B cell (primary cell): ENCODE data around the gene SYNJ2.

Source experiments
- EZH2 ChIP-seq: IDR thresholded peaks from 2 replicates; pipeline ENCODE4 v1.6.1; 2012; ENCODE audit warnings: borderline replicate concordance, low read depth, mild to moderate bottlenecking, moderate library complexity, low read length; ENCODE audit not compliant: insufficient read depth, poor library complexity, severe bottlenecking
- TF ChIP-seq, protein P1 (sequence below): fragments of 200-600 bp; IDR thresholded peaks from one replicate; pipeline ENCODE4 v1.8.0; 2022; ENCODE audit warnings: antibody characterized with exemption, mild to moderate bottlenecking

- TF ChIP-seq, protein P1, sequence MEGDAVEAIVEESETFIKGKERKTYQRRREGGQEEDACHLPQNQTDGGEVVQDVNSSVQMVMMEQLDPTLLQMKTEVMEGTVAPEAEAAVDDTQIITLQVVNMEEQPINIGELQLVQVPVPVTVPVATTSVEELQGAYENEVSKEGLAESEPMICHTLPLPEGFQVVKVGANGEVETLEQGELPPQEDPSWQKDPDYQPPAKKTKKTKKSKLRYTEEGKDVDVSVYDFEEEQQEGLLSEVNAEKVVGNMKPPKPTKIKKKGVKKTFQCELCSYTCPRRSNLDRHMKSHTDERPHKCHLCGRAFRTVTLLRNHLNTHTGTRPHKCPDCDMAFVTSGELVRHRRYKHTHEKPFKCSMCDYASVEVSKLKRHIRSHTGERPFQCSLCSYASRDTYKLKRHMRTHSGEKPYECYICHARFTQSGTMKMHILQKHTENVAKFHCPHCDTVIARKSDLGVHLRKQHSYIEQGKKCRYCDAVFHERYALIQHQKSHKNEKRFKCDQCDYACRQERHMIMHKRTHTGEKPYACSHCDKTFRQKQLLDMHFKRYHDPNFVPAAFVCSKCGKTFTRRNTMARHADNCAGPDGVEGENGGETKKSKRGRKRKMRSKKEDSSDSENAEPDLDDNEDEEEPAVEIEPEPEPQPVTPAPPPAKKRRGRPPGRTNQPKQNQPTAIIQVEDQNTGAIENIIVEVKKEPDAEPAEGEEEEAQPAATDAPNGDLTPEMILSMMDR = no peak
- TF ChIP-seq EZH2 = no peak
Measured at GRCh38 chr6:158042245-158042798, 60.7 kb downstream of the SYNJ2 start.
